GM18870 (cell line): Measurements from ENCODE around the gene SLC28A3.

Experiments used
- ATAC-seq: cut with Tn5 transposase; IDR thresholded peaks from one replicate; pipeline ENCODE4 v1.9.1; 2021; ENCODE audit warnings: moderate library complexity; ENCODE audit not compliant: unreplicated experiment

SLC28A3 gene

GRCh38 chr9:84349671-84350070 lies 9.1 kb upstream of the SLC28A3 start:
- ATAC-seq = no peak

- ATAC-seq = no peak
Measured at GRCh38 chr9:84343111-84343521, 2.6 kb upstream of the SLC28A3 start.

DNA sequence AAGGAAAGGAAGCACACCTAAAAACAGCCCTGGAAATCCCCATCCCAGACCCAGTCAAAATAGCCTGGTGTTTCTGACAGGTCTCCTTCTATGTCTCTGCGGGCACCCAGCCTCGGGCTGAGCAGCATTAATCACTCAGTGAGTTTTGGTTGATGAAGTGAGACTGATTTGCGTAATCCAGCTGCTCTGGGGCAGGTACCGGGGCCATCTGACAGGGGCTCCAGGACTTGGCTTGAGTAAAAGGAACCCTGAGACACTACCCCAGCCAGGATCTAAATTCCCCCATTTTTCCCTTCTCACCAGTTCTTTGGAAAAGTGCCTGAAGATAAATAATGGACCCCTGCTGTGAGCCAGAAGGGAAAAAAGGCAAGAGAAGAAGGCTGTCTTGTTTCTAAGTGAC lies 596 bp downstream of the SLC28A3 start:
- ATAC-seq = no peak

DNA sequence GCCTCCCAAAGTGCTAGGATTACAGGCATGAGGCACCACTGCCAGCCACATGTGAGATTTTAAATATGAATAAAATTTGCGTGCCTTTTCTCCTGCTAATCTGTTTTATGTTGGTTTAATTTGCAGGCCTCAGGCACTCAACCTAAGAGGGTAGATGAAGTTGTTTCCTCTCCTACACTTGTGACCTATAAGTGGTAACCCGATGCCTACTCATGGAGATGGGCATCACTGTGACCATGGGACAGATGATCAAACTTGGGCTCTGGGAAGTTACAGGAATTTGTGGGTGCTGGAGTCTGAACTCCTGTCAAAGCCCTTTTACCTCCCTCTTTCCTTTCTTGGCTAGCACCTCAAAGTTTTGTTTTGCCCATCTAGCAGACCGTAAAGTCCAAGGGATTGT lies 1.1 kb downstream of the SLC28A3 start:
- ATAC-seq = no peak

- no peak for ATAC-seq
Measured at GRCh38 chr9:84338792-84339191, 1.8 kb downstream of the SLC28A3 start.

DNA sequence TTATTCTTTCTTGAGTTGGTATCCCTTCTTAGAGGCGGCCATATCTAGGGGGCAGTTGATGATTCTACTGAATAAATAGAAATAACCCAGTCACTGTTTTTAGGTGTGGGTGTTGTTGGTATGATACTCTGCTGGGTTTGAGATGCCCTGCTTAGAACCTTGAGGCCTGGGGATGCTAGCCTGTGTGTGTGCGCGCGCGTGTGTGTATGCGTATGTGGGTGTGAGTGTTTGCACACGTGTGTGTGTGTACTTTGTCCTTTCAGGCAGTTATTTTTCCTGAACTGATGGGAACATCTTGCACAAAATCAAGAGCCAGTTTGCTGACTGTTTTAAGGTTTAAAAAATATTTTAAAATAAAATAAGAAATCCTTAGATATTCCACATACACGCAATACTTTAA lies 3.3 kb downstream of the SLC28A3 start:
- no peak for ATAC-seq

DNA sequence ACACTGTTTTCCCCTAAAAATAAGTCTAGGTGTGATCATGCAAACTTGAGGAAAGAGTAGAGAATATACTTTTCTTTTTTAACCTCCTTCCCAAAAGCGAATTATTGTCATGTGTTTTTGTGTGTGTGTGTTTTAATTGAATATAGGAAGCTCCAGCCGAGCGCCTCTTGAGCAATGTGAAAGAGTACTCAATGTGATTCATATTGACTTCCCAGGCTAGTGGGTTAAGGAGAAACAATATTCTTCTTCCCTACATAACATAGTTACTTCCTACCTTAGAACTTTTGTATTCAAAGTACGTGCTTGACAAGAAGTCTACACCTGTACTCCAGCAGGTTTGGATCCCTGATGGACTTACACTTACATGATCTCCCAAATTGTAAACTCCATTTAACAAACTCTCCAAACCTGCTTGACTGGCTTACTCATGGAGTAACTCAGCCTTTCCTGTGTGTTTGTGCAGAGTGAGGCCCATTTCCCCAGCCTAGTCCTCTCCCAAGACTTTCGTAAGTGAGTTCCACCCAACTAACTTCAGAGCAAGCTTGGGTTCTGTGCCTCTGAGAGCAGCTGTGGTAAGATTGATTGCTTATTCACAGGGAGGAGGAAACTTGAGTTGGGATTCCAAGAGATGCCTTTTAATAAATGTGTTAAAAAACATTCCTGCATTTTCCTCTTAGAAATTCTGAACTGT lies 9.3 kb downstream of the SLC28A3 start:
- ATAC-seq = no peak

DNA sequence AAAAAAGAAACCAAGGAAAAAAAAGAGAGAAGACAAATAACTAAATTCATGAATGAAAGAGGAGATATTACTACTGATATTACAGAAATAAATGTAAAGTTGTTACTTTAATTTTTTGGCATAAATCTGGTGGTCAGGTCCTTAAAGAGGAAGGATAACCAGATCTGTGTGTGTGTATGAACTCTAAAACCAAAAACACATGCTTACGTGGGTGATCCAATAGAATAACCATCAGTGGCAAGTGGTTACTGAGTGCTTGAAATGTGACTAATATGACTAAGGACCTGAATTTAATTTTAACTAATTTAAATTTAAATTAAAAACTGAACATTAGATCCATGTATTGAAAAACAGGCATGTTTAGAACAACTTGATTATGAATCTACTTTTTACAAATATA lies 10.3 kb downstream of the SLC28A3 start:
- no peak for ATAC-seq

GRCh38 chr9:84327184-84327583 lies 13.4 kb downstream of the SLC28A3 start:
- ATAC-seq = no peak

- ATAC-seq = no peak
Measured at GRCh38 chr9:84325347-84325973, 15.1 kb downstream of the SLC28A3 start.

- ATAC-seq = no peak
Measured at GRCh38 chr9:84324811-84325210, 15.7 kb downstream of the SLC28A3 start.

- ATAC-seq = no peak
Measured at GRCh38 chr9:84323858-84324257, 16.7 kb downstream of the SLC28A3 start.

DNA sequence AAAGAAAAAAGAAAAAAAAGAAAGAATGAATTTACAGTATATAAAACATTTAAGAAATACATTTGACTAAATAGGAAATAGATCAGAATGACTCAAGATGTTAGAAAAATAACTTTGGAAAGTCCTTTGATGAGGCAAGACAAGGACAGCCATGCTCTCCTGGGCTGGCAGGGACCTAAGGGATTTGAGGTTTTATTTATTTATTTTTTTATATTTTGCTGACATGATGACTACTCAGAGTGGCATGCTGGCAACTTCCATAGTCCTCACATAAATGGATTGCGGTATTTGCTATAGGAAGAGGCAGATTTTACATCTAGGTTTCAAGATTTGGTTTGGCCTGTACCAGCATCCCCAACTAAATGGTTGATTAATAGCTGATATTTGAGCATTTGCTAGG lies 17.7 kb downstream of the SLC28A3 start:
- ATAC-seq = no peak

- no peak for ATAC-seq
Measured at GRCh38 chr9:84320231-84320630, 20.3 kb downstream of the SLC28A3 start.

GRCh38 chr9:84319632-84320031 lies 20.9 kb downstream of the SLC28A3 start:
- no peak for ATAC-seq

DNA sequence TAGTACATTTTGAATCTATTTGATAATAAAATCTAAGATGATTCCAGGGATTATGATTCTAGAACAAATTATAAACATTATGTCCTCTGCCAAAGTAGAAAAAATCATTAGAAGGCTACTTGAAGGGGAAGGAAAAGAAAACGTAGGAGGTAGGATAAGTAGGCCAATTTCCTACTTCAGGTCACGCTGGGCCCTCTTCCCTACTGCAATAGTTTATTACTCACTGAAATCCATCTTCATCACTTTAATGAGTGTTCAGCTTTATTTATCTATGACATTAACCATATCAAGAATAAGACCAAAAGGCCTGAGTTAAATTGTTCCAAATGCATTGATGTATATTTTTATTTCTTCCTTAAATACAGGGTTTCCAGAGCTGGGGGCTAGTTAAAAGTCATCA lies 21.6 kb downstream of the SLC28A3 start:
- no peak for ATAC-seq

GRCh38 chr9:84317563-84317962 lies 23.0 kb downstream of the SLC28A3 start:
- ATAC-seq = no peak

DNA sequence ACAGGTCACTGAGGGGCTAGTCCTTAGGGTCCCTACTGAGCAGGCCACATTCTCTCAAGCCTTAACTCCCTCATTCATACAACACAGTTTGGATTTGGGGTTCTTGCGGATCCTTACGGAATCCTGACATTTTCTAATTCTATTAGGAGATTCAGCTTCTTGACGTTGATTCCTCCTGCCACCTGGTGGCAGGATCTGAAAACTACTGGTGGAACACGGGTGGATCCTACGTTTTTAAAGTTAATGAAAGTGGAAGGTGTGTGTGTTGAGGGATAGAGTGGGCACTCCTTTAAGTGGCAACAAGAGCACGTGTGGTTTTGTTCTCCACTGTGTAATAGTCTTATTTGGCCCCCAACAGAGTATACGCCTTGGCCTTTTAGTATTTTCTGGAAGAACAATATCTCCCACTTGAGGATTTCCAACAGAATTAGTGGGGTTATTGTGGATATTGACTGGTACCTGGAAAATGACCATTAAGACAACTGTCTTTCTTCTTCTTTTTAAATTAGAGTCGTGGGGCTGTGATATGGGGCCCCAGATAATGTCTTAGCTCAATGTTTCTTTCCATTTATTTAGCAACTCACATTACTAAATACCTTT lies 25.2 kb downstream of the SLC28A3 start:
- no peak for ATAC-seq

DNA sequence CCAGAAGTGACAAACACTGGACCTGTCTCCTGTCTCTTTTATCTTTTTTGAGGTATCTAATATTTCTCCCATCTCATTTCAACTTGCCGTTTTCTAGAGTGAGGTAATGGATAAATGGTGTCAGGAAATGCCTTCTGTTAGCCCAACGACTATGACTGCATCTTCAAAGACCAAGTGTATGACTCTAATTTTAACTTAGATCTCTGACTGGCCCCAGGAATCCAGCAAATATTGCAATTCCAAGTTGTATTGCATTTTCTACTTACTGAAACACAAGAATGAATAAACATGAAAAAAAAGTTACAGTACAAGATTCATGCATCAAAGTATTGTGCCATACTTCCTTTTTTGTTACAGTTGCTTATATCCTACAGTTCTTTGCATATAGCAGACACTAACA lies 26.3 kb downstream of the SLC28A3 start:
- no peak for ATAC-seq

- ATAC-seq = no peak
Measured at GRCh38 chr9:84310883-84311282, 29.7 kb downstream of the SLC28A3 start.

- ATAC-seq = no peak
Measured at GRCh38 chr9:84305497-84306131, 34.9 kb downstream of the SLC28A3 start.

- ATAC-seq = no peak
Measured at GRCh38 chr9:84304166-84304565, 36.4 kb downstream of the SLC28A3 start.
